ENCODE results near the gene PPWD1.

The PPWD1 gene

DNA sequence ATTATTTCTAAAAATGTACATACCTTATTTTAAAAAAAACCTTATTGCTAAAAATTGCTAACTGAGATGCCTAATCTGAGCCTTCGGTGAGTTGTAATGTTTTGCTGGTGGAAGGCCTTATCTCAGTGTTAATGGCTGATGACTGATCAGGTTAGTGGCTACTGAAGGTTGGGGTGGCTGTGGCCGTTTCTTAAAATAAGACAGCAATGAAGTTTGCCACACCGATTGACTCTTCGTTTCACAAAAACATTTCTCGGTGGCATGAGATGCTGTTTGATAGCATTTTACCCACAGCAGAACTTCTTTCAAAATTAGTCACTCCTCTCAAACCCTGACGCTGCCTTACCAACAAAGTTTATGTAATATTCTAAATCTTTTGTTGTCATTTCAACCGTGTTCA is 14.8 kb upstream of the PPWD1 start:
- no peaks in the 10 kb centered on the region for H3K9me3 ChIP-seq (ENCODE audit: insufficient read depth, low read length, severe bottlenecking)
- 0 out of 2 replicates have a peak, but pooled peaks cover 2% of the 10 kb centered on the region for H4K20me1 ChIP-seq (ENCODE audit: insufficient read depth, low read length)
- H3K27me3 ChIP-seq (ENCODE audit: insufficient read depth, low read length, poor library complexity), result no peaks in the 10 kb centered on the region
- H3K4me3 ChIP-seq (ENCODE audit: low read depth in 1 of 2, low read length in 2 of 2), result no peak overlapping the region
- DNase-seq (no peak), ATAC-seq (ENCODE audit: insufficient read depth, low read depth) (no peak)
- H3K79me2 ChIP-seq (ENCODE audit: insufficient read depth, low read length), result peaks cover 19% of the 10 kb centered on the region
- TF ChIP-seq, protein P1, sequence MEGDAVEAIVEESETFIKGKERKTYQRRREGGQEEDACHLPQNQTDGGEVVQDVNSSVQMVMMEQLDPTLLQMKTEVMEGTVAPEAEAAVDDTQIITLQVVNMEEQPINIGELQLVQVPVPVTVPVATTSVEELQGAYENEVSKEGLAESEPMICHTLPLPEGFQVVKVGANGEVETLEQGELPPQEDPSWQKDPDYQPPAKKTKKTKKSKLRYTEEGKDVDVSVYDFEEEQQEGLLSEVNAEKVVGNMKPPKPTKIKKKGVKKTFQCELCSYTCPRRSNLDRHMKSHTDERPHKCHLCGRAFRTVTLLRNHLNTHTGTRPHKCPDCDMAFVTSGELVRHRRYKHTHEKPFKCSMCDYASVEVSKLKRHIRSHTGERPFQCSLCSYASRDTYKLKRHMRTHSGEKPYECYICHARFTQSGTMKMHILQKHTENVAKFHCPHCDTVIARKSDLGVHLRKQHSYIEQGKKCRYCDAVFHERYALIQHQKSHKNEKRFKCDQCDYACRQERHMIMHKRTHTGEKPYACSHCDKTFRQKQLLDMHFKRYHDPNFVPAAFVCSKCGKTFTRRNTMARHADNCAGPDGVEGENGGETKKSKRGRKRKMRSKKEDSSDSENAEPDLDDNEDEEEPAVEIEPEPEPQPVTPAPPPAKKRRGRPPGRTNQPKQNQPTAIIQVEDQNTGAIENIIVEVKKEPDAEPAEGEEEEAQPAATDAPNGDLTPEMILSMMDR (IDR thresholded peaks at IDR 0.05; ENCODE audit: borderline replicate concordance, extremely low read depth, low read length, poor library complexity, severe bottlenecking), result no peak
- TF ChIP-seq EZH2 (IDR thresholded peaks at IDR 0.05; ENCODE audit: borderline replicate concordance, low read depth, low read length, severe bottlenecking), result no peak
- H3K4me1 ChIP-seq (ENCODE audit: insufficient read depth, low read length), result no peaks in the 10 kb centered on the region
- no peak overlapping the region for H3K4me2 ChIP-seq (ENCODE audit: insufficient read depth, low read length)
- H3K9ac ChIP-seq (ENCODE audit: low read depth, low read length), result no peak overlapping the region
- peaks cover 80% of the 10 kb centered on the region for H3K36me3 ChIP-seq (ENCODE audit: insufficient read depth, low read length)
- H3K27ac ChIP-seq (ENCODE audit: low read length), result no peak overlapping the region
- no peak overlapping the region for H2AFZ ChIP-seq (ENCODE audit: low read depth, low read length)

DNA sequence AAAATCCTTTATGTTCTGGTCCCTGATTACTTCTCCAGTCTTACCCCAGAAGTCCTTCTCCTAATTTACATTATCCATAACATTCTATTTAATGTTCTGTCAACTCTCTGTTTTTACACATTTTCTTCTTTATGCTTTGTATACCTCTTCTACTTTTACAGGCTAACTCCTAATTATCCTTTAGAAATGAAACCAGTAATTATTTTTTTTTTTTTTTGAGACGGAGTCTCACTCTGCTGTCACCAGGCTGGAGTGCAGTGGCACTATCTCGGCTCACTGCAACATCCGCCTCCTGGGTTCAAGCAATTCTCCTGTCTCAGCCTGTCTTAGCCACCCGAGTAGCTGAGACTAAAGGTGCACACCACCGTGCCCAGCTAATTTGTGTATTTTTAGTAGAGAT is 9.2 kb upstream of the PPWD1 start:
- no peak overlapping the region for H3K4me2 ChIP-seq (ENCODE audit: insufficient read depth, low read length)
- peaks cover 9% of the 10 kb centered on the region; the same call in 1 of the 2 replicates for H4K20me1 ChIP-seq (ENCODE audit: insufficient read depth, low read length)
- H3K27me3 ChIP-seq (ENCODE audit: insufficient read depth, low read length, poor library complexity), result no peaks in the 10 kb centered on the region
- H3K27ac ChIP-seq (ENCODE audit: low read length), result no peak overlapping the region
- no peak overlapping the region for H3K4me3 ChIP-seq (ENCODE audit: low read depth in 1 of 2, low read length in 2 of 2)
- no peak overlapping the region for H2AFZ ChIP-seq (ENCODE audit: low read depth, low read length)
- H3K36me3 ChIP-seq (ENCODE audit: insufficient read depth, low read length), result peaks cover 89% of the 10 kb centered on the region
- H3K4me1 ChIP-seq (ENCODE audit: insufficient read depth, low read length), result peaks cover 3% of the 10 kb centered on the region; the same call in 1 of the 2 replicates
- no peak for TF ChIP-seq EZH2 (IDR thresholded peaks at IDR 0.05; ENCODE audit: borderline replicate concordance, low read depth, low read length, severe bottlenecking)
- TF ChIP-seq, protein P1 (IDR thresholded peaks at IDR 0.05; ENCODE audit: borderline replicate concordance, extremely low read depth, low read length, poor library complexity, severe bottlenecking), result no peak
- DNase-seq, result no peak
- H3K79me2 ChIP-seq (ENCODE audit: insufficient read depth, low read length), result peaks cover 72% of the 10 kb centered on the region
- no peak for ATAC-seq (ENCODE audit: insufficient read depth, low read depth)
- no peaks in the 10 kb centered on the region for H3K9me3 ChIP-seq (ENCODE audit: insufficient read depth, low read length, severe bottlenecking)
- H3K9ac ChIP-seq (ENCODE audit: low read depth, low read length), result no peak overlapping the region

DNA sequence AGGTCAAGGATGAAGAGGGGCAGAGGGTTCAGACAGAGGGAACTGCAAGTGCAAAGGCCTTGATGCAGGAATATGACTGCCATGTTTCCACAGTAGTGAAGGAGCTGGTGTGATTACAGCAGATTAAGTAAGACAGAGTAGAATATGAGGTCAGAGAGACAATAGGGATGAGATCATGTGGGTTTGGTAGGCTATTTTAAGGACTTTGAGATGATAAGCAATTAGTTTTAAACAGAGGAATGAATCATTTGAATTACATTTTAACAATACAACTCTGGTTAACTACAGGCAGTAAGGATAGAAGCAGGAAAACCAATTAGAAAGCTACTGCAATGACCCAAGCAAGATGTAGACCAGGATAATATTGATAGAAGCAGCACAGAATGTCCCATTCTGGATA is 7.8 kb upstream of the PPWD1 start:
- no peak for DNase-seq
- Histone ChIP-seq H3K9ac (ENCODE audit: low read depth, low read length) (no peak overlapping the region), H3K4me3 (ENCODE audit: low read depth in 1 of 2, low read length in 2 of 2) (no peak overlapping the region), H3K27me3 (ENCODE audit: insufficient read depth, low read length, poor library complexity) (no peaks in the 10 kb centered on the region), H3K9me3 (ENCODE audit: insufficient read depth, low read length, severe bottlenecking) (no peaks in the 10 kb centered on the region), H3K36me3 (ENCODE audit: insufficient read depth, low read length) (peaks cover 78% of the 10 kb centered on the region), H4K20me1 (ENCODE audit: insufficient read depth, low read length) (peaks cover 9% of the 10 kb centered on the region; the same call in 1 of the 2 replicates), H3K4me1 (ENCODE audit: insufficient read depth, low read length) (peaks cover 7% of the 10 kb centered on the region; the same call in 1 of the 2 replicates), H3K4me2 (ENCODE audit: insufficient read depth, low read length) (no peak overlapping the region), H2AFZ (ENCODE audit: low read depth, low read length) (no peak overlapping the region), H3K79me2 (ENCODE audit: insufficient read depth, low read length) (peaks cover 84% of the 10 kb centered on the region), H3K27ac (ENCODE audit: low read length) (no peak overlapping the region)
- no peak for ATAC-seq (ENCODE audit: insufficient read depth, low read depth)
- TF ChIP-seq, protein P1 (IDR thresholded peaks at IDR 0.05; ENCODE audit: borderline replicate concordance, extremely low read depth, low read length, poor library complexity, severe bottlenecking), result no peak
- no peak for TF ChIP-seq EZH2 (IDR thresholded peaks at IDR 0.05; ENCODE audit: borderline replicate concordance, low read depth, low read length, severe bottlenecking)

DNA sequence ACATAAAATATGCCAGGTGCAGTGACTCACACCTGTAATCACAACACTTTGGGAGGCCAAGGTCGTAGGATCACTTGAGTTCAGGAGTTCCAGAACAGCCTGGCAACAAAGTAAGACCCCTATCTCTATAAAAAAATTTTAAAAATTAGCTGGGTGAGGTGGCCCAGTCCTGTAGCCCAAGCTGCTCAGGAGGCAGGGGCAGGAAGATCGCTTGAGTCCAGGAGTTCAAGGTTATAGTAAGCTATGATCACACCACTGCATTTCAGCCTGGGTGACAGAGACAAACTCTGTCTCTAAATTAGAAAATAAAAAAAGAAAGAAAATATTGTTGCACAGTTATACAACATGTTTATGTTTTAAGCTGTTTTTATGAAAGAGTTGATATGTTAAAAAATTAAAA is 6.9 kb upstream of the PPWD1 start:
- H3K4me2 ChIP-seq (ENCODE audit: insufficient read depth, low read length), result no peak overlapping the region
- TF ChIP-seq, protein P1 (IDR thresholded peaks at IDR 0.05; ENCODE audit: borderline replicate concordance, extremely low read depth, low read length, poor library complexity, severe bottlenecking), result no peak
- TF ChIP-seq EZH2 (IDR thresholded peaks at IDR 0.05; ENCODE audit: borderline replicate concordance, low read depth, low read length, severe bottlenecking), result no peak
- no peaks in the 10 kb centered on the region for H3K9me3 ChIP-seq (ENCODE audit: insufficient read depth, low read length, severe bottlenecking)
- no peak for ATAC-seq (ENCODE audit: insufficient read depth, low read depth)
- DNase-seq, result no peak
- no peak overlapping the region for H3K4me3 ChIP-seq (ENCODE audit: low read depth in 1 of 2, low read length in 2 of 2)
- H3K36me3 ChIP-seq (ENCODE audit: insufficient read depth, low read length), result peaks cover 76% of the 10 kb centered on the region
- peaks cover 90% of the 10 kb centered on the region for H3K79me2 ChIP-seq (ENCODE audit: insufficient read depth, low read length)
- H3K27me3 ChIP-seq (ENCODE audit: insufficient read depth, low read length, poor library complexity), result no peaks in the 10 kb centered on the region
- no peak overlapping the region for H3K27ac ChIP-seq (ENCODE audit: low read length)
- H4K20me1 ChIP-seq (ENCODE audit: insufficient read depth, low read length), result peaks cover 9% of the 10 kb centered on the region; the same call in 1 of the 2 replicates
- H2AFZ ChIP-seq (ENCODE audit: low read depth, low read length), result no peak overlapping the region
- H3K9ac ChIP-seq (ENCODE audit: low read depth, low read length), result no peak overlapping the region
- peaks cover 15% of the 10 kb centered on the region for H3K4me1 ChIP-seq (ENCODE audit: insufficient read depth, low read length)
